Smooth muscle cell (in vitro differentiated cells): ENCODE results near the gene GRIK4. TPM values are rescaled to one million over a fixed set of nuclear protein-coding genes. Genes with fewer than 3 reads are reported as not detected.

Experiments used
- DNase-seq: peaks from one replicate; lab custom pipeline; 2025; ENCODE audit not compliant: unreplicated experiment; lab: John Stamatoyannopoulos, UW
- H2AFZ ChIP-seq: fragments of 200-600 bp; sonication (generic); 2 replicates; pipeline ENCODE4 v1.6.0; 2016; ENCODE audit warnings: antibody characterized with exemption, low read depth, mild to moderate bottlenecking
- H3F3A ChIP-seq: fragments of 200-600 bp; sonication (generic); 2 replicates; pipeline ENCODE4 v1.6.0; 2017; ENCODE audit warnings: antibody characterized with exemption, low read depth
- H3K27ac ChIP-seq: fragments of 200-600 bp; sonication (generic); 2 replicates; pipeline ENCODE4 v1.5.1; 2016; ENCODE audit warnings: low read depth, mild to moderate bottlenecking
- H3K27me3 ChIP-seq: fragments of 200-600 bp; sonication (generic); 2 replicates; pipeline ENCODE4 v1.6.1; 2016; ENCODE audit warnings: low read depth, mild to moderate bottlenecking
- H3K36me3 ChIP-seq: fragments of 200-600 bp; sonication (generic); 2 replicates; pipeline ENCODE4 v1.5.1; 2016; ENCODE audit warnings: low read depth
- H3K4me1 ChIP-seq: fragments of 200-600 bp; sonication (generic); 2 replicates; pipeline ENCODE4 v1.5.1; 2016; ENCODE audit warnings: low read depth
- H3K4me2 ChIP-seq: fragments of 200-600 bp; sonication (generic); 2 replicates; pipeline ENCODE4 v1.6.0; 2016; ENCODE audit warnings: mild to moderate bottlenecking
- H3K4me3 ChIP-seq: fragments of 200-600 bp; sonication (generic); 2 replicates; pipeline ENCODE4 v1.5.1; 2016; ENCODE audit warnings: mild to moderate bottlenecking
- H3K79me2 ChIP-seq: fragments of 200-600 bp; sonication (generic); 2 replicates; pipeline ENCODE4 v1.6.0; 2016; ENCODE audit warnings: low read depth, mild to moderate bottlenecking
- H3K9ac ChIP-seq: fragments of 200-600 bp; sonication (generic); 2 replicates; pipeline ENCODE4 v1.6.0; 2016; ENCODE audit warnings: low read depth
- H3K9me3 ChIP-seq: fragments of 200-600 bp; sonication (generic); replicated peaks from 2 replicates; pipeline ENCODE4 v1.5.1; 2016; ENCODE audit warnings: low read depth
- H4K20me1 ChIP-seq: fragments of 200-600 bp; sonication (generic); 2 replicates; pipeline ENCODE4 v1.6.0; 2016; ENCODE audit warnings: low read depth
- WGBS: methylation state at CpG from one replicate; pipeline ENCODE4 v1.1.7; 2016; ENCODE audit warnings: low lambda C conversion rate; 5-methylcytosine and 5-hydroxymethylcytosine counted together
- polyA plus RNA-seq: library from polyadenylated mRNA; unstranded; fragments of >200 nt; fragmentation: Nextera tagmentation; extraction: Ambion mirVana; gene quantifications from 2 replicates; pipeline ENCODE4 v1.2.1, GENCODE V29; 2016
- total RNA-seq: library from RNA; depleted of rRNA; stranded (reverse); fragments of >200 nt; gene quantifications from 2 replicates; pipeline ENCODE4 v1.2.3, GENCODE V29; 2014
- TF ChIP-seq, protein P1 (sequence below): fragments of 200-600 bp; sonication (generic); IDR thresholded peaks from 2 replicates; pipeline ENCODE4 v1.5.1; 2017; ENCODE audit warnings: borderline replicate concordance, mild to moderate bottlenecking, antibody characterized with exemption; ENCODE audit not compliant: insufficient read depth, poor library complexity, severe bottlenecking

Gene GRIK4
- total and polyA plus RNA-seq, 2 experiments from 2014 or later: not detected

DNA sequence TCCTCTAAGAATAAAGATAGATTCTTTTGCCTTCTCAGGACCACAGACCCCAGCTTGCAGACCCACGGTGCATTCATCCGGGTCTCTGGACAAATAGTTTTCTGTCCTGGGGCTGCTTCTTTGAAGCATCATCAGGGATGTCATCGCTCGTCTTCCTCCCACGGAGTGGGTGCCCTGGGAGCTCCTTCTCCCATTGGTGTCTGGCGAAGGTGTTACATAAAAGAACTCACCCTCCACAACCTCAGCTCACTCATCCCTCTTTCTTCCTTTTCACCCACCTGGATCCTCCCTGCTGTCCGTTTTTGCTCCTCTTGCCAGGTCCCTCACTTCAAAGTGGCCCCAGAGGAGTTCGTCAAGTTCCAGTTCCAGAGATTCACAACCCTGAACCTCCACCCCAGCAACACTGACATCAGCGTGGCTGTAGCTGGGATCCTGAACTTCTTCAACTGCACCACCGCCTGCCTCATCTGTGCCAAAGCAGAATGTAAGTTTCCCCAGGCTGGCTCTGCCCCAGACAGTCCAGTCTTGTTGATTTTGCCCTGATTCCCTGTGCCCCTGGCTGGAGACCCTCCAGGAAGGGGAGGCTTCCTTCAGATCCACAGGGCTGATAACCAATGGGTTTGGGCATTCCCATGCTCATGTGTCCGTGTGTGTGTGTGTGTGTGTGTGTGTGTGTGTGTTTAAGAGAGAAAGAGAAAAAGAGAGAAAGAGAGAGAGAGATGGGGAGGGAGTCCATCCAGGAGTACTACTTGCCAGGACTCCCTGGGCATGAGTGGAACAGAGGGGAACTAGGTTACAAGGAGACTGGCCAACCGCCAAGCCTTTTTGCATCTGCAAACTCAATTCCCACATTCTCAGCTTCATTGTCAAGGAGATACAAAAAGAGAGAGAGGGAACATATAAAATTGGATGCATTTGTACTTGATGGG is 308.2 kb downstream of the GRIK4 start:
- DNase-seq: no peak
- 90% methylated on average over 12 of the region's 12 CpGs for WGBS
- H3K9me3 ChIP-seq: no peaks in the 10 kb centered on the region
- no peak overlapping the region for H3K27ac ChIP-seq
- H3K27me3 ChIP-seq: peaks cover 31% of the 10 kb centered on the region
- TF ChIP-seq, protein P1, sequence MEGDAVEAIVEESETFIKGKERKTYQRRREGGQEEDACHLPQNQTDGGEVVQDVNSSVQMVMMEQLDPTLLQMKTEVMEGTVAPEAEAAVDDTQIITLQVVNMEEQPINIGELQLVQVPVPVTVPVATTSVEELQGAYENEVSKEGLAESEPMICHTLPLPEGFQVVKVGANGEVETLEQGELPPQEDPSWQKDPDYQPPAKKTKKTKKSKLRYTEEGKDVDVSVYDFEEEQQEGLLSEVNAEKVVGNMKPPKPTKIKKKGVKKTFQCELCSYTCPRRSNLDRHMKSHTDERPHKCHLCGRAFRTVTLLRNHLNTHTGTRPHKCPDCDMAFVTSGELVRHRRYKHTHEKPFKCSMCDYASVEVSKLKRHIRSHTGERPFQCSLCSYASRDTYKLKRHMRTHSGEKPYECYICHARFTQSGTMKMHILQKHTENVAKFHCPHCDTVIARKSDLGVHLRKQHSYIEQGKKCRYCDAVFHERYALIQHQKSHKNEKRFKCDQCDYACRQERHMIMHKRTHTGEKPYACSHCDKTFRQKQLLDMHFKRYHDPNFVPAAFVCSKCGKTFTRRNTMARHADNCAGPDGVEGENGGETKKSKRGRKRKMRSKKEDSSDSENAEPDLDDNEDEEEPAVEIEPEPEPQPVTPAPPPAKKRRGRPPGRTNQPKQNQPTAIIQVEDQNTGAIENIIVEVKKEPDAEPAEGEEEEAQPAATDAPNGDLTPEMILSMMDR: no peak
- no peaks in the 10 kb centered on the region for H3K36me3 ChIP-seq
- no peak overlapping the region for H3K9ac ChIP-seq
- H3F3A ChIP-seq: no peaks in the 10 kb centered on the region
- H3K4me2 ChIP-seq: no peak overlapping the region
- no peak overlapping the region for H2AFZ ChIP-seq
- no peaks in the 10 kb centered on the region for H3K79me2 ChIP-seq
- H3K4me1 ChIP-seq: no peaks in the 10 kb centered on the region
- H4K20me1 ChIP-seq: no peaks in the 10 kb centered on the region
- no peak overlapping the region for H3K4me3 ChIP-seq

DNA sequence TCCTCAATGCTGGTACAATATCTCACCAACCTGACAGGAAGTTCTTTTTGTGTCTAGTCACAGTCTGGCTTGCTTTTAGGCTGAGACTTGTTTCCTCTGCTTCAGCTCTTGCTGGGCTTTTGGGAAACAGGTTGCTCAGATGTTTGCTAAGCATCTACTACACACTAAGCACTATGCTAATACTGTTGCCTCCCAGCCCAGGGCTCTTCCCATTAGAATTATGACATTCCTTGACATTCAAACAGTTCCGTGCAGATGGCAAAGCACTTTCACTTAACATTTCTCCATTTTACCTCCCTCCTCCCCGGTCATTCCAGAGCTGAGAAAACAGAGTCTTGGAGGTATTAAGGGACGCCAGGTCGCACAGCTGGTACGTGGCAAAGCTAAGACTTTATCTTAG is 311.6 kb downstream of the GRIK4 start:
- TF ChIP-seq, protein P1: no peak
- no peaks in the 10 kb centered on the region for H3K36me3 ChIP-seq

DNA sequence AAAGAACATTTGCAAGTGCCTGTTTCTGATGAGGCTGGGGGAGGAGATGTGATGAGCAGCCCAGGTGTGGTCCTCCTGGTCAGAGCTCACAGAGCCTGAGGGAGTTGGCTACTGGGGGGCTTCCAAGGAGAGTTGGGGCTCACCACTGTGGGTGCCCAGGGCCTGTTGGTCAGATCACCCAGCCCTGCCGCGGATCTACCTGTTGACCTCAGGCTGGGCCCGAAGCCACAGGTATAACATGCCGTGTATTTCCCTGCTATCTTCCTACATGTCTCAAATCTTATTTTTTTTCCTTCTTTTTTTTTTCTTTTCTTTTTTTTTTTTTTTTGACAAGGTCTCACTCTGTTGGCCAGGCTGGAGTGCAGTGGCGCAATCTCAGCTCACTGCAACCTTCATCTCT is 312.7 kb downstream of the GRIK4 start:
- Histone ChIP-seq H3K36me3 (no peaks in the 10 kb centered on the region), H3K4me1 (no peaks in the 10 kb centered on the region), H4K20me1 (no peaks in the 10 kb centered on the region), H3K4me3 (no peak overlapping the region), H3K79me2 (no peaks in the 10 kb centered on the region), H3K27ac (no peak overlapping the region), H3K4me2 (no peak overlapping the region), H2AFZ (no peak overlapping the region), H3K9ac (no peak overlapping the region), H3F3A (no peaks in the 10 kb centered on the region), H3K9me3 (no peaks in the 10 kb centered on the region), H3K27me3 (peaks cover 27% of the 10 kb centered on the region)
- TF ChIP-seq, protein P1: no peak
- no peak for DNase-seq
- 98% methylated on average over 5 of the region's 5 CpGs for WGBS

More for the DNA sequence above, 311.6 kb downstream of the GRIK4 start:
- Histone ChIP-seq H3F3A (no peaks in the 10 kb centered on the region), H2AFZ (no peak overlapping the region), H3K4me1 (no peaks in the 10 kb centered on the region), H3K27ac (no peak overlapping the region), H3K79me2 (no peaks in the 10 kb centered on the region), H3K27me3 (peaks cover 35% of the 10 kb centered on the region), H3K9ac (no peak overlapping the region), H3K9me3 (no peaks in the 10 kb centered on the region), H3K4me2 (no peak overlapping the region), H4K20me1 (no peaks in the 10 kb centered on the region), H3K4me3 (no peak overlapping the region)
- WGBS: 93% methylated on average over 5 of the region's 5 CpGs
- DNase-seq: no peak
